Measurements from ENCODE around the gene MIER1. TPM values are rescaled to one million over a fixed set of nuclear protein-coding genes. Genes with fewer than 3 reads are reported as not detected.
A peak's percentile ranks its signal among the peaks of the same experiment; 100 is the strongest.

MIER1 gene
- total and polyA plus RNA-seq, 5 donors, result 8.9 to 26.9 (median 21.8) TPM

GRCh38 chr1:67031121-67031858, 106.5 kb downstream of the MIER1 start:
- 58% methylated on average over 5 of the region's 5 CpGs for WGBS
- H3K27ac ChIP-seq (ENCODE audit: low read length), result no peak overlapping the region
- intact Hi-C loops (cut with DNase I), result no loop called here

GRCh38 chr1:67031859-67032247, 107.1 kb downstream of the MIER1 start:
- 88% methylated on average over 4 of the region's 4 CpGs for WGBS
- Histone ChIP-seq H3K27me3 (ENCODE audit: control insufficient read depth, insufficient read depth) (no peaks in the 10 kb centered on the region), H3K9me3 (ENCODE audit: control insufficient read depth, low read length) (no peaks in the 10 kb centered on the region), H3K4me1 (ENCODE audit: control insufficient read depth, insufficient read depth, low read length) (peaks cover 2% of the 10 kb centered on the region), H3K27ac (ENCODE audit: low read length) (no peak overlapping the region), H3K4me3 (ENCODE audit: low read length) (no peak overlapping the region)
- DNase-seq (no peak), ATAC-seq (no peak)
- intact Hi-C loops (cut with DNase I), result no loop called here

More at GRCh38 chr1:67031121-67031858, 106.5 kb downstream of the MIER1 start:
- peak; percentile 46 to 89 for ATAC-seq
- Histone ChIP-seq H3K27me3 (ENCODE audit: control insufficient read depth, insufficient read depth) (no peaks in the 10 kb centered on the region), H3K4me1 (ENCODE audit: control insufficient read depth, insufficient read depth, low read length) (peaks cover 2% of the 10 kb centered on the region), H3K9me3 (ENCODE audit: control insufficient read depth, low read length) (no peaks in the 10 kb centered on the region), H3K4me3 (ENCODE audit: low read length) (no peak overlapping the region)
- DNase-seq, result peak in 1 of 3 donors; percentile 26

Other genes with a start within 250 kb of the MIER1 start
- 1 to 10 TPM in 3 of 4 donors, under 1 TPM in 1; 0.65 to 1.5 (median 1.0) TPM for gene DYNLT5, start 172.5 kb upstream of the MIER1 start, total RNA-seq
- gene DYNLT5, start 172.5 kb upstream of the MIER1 start, polyA plus RNA-seq, result 1.2 TPM
- gene INSL5, start 123.7 kb upstream of the MIER1 start, total RNA-seq, result not detected
- gene INSL5, start 123.7 kb upstream of the MIER1 start, polyA plus RNA-seq, result not detected
- 10 to 100 TPM; 18.6 to 27.0 (median 23.9) TPM for gene DNAI4, start 134 bp upstream of the MIER1 start, total RNA-seq
- 1.8 TPM for gene DNAI4, start 134 bp upstream of the MIER1 start, polyA plus RNA-seq
- gene SLC35D1, start 129.2 kb downstream of the MIER1 start, total RNA-seq, result 1 to 10 TPM; 3.2 to 4.6 (median 4.1) TPM
- gene SLC35D1, start 129.2 kb downstream of the MIER1 start, polyA plus RNA-seq, result 2.4 TPM
- gene C1orf141, start 210.0 kb downstream of the MIER1 start, total RNA-seq, result not detected
- gene C1orf141, start 210.0 kb downstream of the MIER1 start, polyA plus RNA-seq, result not detected
- not detected for gene IL23R, start 241.5 kb downstream of the MIER1 start, total RNA-seq
- not detected for gene IL23R, start 241.5 kb downstream of the MIER1 start, polyA plus RNA-seq

All from right cardiac atrium (tissue), 5 donors.